Stimulated activated CD8-positive, alpha-beta memory T cell treated with anti-CD3 and anti-CD28 coated beads, Interleukin-15, amount 100 ng/mL, for 24 hours (primary cell): Measurements from ENCODE around the gene SH3TC2.

Experiments
- DNase-seq: peaks from one replicate; pipeline ENCODE4 v3.0.0-alpha.2; 2020; ENCODE audit warnings: low read depth

The SH3TC2 gene

GRCh38 chr5:149028984-149029383 is 33.9 kb downstream of the SH3TC2 start:
- no peak for DNase-seq

GRCh38 chr5:149028161-149028560 is 34.7 kb downstream of the SH3TC2 start:
- no peak for DNase-seq

GRCh38 chr5:149027636-149028035 is 35.2 kb downstream of the SH3TC2 start:
- no peak for DNase-seq

- DNase-seq = no peak
Observed at GRCh38 chr5:149024943-149025342, 37.9 kb downstream of the SH3TC2 start.

GRCh38 chr5:149024477-149024876 is 38.4 kb downstream of the SH3TC2 start:
- no peak for DNase-seq

GRCh38 chr5:149022200-149022599 is 40.7 kb downstream of the SH3TC2 start:
- DNase-seq = no peak

GRCh38 chr5:149019679-149020078 is 43.2 kb downstream of the SH3TC2 start:
- no peak for DNase-seq

- no peak for DNase-seq
Observed at GRCh38 chr5:149018909-149019443, 43.9 kb downstream of the SH3TC2 start.

GRCh38 chr5:149017636-149018035 is 45.2 kb downstream of the SH3TC2 start:
- no peak for DNase-seq

- no peak for DNase-seq
Observed at GRCh38 chr5:149015561-149015960, 47.3 kb downstream of the SH3TC2 start.

GRCh38 chr5:149015126-149015525 is 47.7 kb downstream of the SH3TC2 start:
- no peak for DNase-seq

GRCh38 chr5:149014571-149015031 is 48.3 kb downstream of the SH3TC2 start:
- no peak for DNase-seq

- DNase-seq = no peak
Observed at GRCh38 chr5:149013796-149014195, 49.1 kb downstream of the SH3TC2 start.

- no peak for DNase-seq
Observed at GRCh38 chr5:149012350-149012749, 50.5 kb downstream of the SH3TC2 start.

- no peak for DNase-seq
Observed at GRCh38 chr5:149011728-149012127, 51.1 kb downstream of the SH3TC2 start.

GRCh38 chr5:149011084-149011483 is 51.8 kb downstream of the SH3TC2 start:
- no peak for DNase-seq

- no peak for DNase-seq
Observed at GRCh38 chr5:149007174-149007573, 55.7 kb downstream of the SH3TC2 start.

GRCh38 chr5:149006426-149006825 is 56.4 kb downstream of the SH3TC2 start:
- DNase-seq = no peak

GRCh38 chr5:149005077-149005892 is 57.6 kb downstream of the SH3TC2 start:
- no peak for DNase-seq

GRCh38 chr5:149004559-149004958 is 58.3 kb downstream of the SH3TC2 start:
- DNase-seq = no peak

GRCh38 chr5:149002761-149003689 is 59.8 kb downstream of the SH3TC2 start:
- DNase-seq = no peak

GRCh38 chr5:149002053-149002452 is 60.8 kb downstream of the SH3TC2 start:
- no peak for DNase-seq

GRCh38 chr5:149001162-149001561 is 61.7 kb downstream of the SH3TC2 start:
- DNase-seq = no peak
